ENCODE results near the gene SLF2. TPM values are rescaled to one million over a fixed set of nuclear protein-coding genes. Genes with fewer than 3 reads are reported as not detected.
"Not testable (repeated sequence)": the region's sequence is repeated elsewhere in the genome, so short reads cannot be mapped to it uniquely, and the experiment has no call there.

The SLF2 gene
- total RNA-seq, 2 donors from 2014 or later = 14.6 to 41.6 TPM

DNA sequence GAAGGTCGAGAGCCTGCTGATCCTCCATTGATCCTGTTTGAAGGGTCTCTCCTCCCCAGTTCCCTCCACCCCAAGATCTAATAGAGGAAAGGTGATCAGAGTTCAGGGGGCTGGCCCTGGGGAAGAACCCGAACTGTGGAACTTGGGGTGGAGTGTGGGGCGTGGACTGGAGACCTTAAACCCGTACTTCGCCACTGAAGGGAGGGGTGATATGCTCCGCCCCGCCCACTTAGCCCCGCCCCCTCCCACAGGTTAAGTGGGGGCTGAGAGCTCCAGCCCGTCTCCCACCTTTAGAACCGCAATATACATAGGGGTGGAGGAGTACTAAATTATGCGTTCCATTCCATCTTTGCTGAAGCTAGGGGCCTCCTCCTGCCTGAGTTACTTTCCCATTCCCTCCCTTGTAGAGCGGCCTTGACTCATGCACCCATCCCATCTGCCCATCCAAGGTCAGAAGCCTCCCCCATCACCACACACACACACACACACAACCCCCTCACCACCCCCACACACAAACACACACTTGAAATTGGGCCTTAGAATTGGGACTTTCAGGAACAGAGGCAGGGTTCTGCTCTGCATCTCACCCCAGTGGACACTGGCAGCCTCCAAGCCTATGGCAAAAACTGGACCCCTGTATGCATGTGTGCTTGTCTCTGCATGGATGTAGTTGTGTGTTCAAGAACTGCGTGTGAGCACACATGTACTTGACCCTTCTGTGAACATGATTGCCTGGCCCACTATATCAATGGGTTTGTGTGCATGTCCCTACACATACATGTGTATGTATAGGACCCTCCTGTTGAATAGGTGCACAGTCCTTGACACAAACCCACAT, 57.5 kb downstream of the SLF2 start:
- no peak for ATAC-seq (ENCODE audit: insufficient number of reproducible peaks, low FRiP score, low read depth)
- Histone ChIP-seq H3K9me3 (no peaks in the 10 kb centered on the region), H3K4me1 (ENCODE audit: control insufficient read depth in 1 of 2, low read depth in 2 of 2) (peaks cover 8 to 15% of the 10 kb centered on the region in 2 donors), H3K36me3 (no peaks in the 10 kb centered on the region), H3K27me3 (replicated peaks; ENCODE audit: insufficient read depth) (no peaks in the 10 kb centered on the region), H3K4me3 (peak overlapping the region; percentile 81), H3K27ac (no peak overlapping the region)
- no peak for DNase-seq (ENCODE audit: low spot score)
- TF ChIP-seq, protein P1, sequence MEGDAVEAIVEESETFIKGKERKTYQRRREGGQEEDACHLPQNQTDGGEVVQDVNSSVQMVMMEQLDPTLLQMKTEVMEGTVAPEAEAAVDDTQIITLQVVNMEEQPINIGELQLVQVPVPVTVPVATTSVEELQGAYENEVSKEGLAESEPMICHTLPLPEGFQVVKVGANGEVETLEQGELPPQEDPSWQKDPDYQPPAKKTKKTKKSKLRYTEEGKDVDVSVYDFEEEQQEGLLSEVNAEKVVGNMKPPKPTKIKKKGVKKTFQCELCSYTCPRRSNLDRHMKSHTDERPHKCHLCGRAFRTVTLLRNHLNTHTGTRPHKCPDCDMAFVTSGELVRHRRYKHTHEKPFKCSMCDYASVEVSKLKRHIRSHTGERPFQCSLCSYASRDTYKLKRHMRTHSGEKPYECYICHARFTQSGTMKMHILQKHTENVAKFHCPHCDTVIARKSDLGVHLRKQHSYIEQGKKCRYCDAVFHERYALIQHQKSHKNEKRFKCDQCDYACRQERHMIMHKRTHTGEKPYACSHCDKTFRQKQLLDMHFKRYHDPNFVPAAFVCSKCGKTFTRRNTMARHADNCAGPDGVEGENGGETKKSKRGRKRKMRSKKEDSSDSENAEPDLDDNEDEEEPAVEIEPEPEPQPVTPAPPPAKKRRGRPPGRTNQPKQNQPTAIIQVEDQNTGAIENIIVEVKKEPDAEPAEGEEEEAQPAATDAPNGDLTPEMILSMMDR (IDR thresholded peaks at IDR 0.05) = no peak

DNA sequence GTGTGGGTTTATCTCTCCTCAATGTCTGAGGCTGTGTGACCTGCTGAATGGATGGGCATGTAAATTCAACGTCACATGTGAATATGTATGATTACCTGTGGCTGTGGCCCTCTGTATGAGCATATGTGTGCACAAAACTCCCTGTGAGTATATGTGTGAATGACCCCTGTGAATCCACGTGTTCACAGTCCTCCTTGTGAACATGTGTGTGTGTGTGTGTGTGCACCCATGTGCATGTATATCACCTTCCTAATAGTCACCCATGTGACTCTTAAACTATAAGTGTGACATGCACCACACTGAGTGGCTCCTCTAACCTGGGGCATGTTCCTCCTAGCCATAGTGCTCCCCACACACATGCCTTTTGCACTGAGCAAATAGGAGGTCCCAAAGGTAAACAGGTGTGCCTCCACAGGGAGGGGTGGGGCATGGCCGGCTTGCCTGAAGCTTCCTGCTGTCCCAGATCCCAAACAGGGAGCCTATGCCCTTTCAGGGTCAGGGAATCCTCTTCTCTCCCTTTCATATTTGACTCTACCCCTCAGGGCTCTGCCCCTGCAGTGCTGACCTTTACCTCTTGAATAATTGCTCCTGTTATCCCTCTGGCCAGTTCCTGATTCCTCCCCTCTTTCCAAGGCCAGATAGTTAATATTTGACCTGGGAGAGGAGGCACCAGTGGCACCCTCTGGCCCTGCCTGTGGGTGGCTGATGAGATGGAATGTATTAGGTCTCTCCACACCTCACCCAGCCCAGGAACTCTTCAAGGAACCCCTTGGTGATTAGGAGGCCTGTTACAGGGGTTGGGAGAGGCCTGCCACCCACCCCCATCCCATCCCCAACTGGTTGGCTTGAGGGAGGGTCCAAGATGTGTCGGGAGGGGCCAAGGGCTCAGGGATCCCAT, 58.4 kb downstream of the SLF2 start:
- Histone ChIP-seq H3K4me3 (no peak overlapping the region), H3K36me3 (no peaks in the 10 kb centered on the region), H3K27ac (no peak overlapping the region), H3K27me3 (replicated peaks; ENCODE audit: insufficient read depth) (no peaks in the 10 kb centered on the region), H3K9me3 (no peaks in the 10 kb centered on the region), H3K4me1 (ENCODE audit: control insufficient read depth in 1 of 2, low read depth in 2 of 2) (peaks cover 8 to 15% of the 10 kb centered on the region in 2 donors)
- no peak for ATAC-seq (ENCODE audit: insufficient number of reproducible peaks, low FRiP score, low read depth)
- TF ChIP-seq, protein P1 (IDR thresholded peaks at IDR 0.05) = no peak
- no peak for DNase-seq (ENCODE audit: low spot score)

GRCh38 chr10:100972115-100972903, 59.5 kb downstream of the SLF2 start:
- H3K4me1 ChIP-seq (ENCODE audit: control insufficient read depth in 1 of 2, low read depth in 2 of 2) = peaks cover 8 to 15% of the 10 kb centered on the region in 2 donors

DNA sequence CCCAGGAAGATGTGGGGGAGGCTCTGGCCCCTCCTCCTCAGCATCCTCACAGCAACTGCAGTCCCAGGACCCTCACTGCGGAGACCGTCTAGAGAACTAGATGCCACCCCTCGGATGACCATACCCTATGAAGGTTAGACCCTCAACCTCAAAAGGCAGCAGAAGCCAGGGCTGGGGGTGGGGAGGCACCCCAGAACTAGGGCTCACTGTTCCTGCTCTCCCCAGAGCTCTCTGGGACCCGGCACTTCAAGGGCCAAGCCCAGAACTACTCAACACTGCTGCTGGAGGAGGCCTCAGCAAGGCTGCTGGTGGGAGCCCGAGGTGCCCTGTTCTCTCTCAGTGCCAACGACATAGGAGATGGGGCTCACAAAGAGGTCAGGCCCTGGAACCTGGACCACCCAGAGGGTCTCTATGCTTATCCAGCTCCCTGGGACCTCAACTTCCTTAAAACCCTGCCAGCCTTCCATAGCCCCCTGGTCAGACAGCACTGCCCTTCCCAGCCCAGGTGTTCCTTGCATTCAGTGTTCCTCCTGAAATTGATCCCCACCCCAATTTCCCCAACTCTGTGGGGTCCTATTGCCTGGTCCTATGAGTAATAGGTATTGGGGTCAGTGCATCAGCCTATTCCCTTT, 60.3 kb downstream of the SLF2 start:
- Histone ChIP-seq H3K27me3 (replicated peaks; ENCODE audit: insufficient read depth) (no peaks in the 10 kb centered on the region), H3K4me1 (ENCODE audit: control insufficient read depth in 1 of 2, low read depth in 2 of 2) (peaks cover 8 to 15% of the 10 kb centered on the region in 2 donors), H3K36me3 (no peaks in the 10 kb centered on the region), H3K4me3 (no peak overlapping the region), H3K27ac (no peak overlapping the region), H3K9me3 (no peaks in the 10 kb centered on the region)
- ATAC-seq (ENCODE audit: insufficient number of reproducible peaks, low FRiP score, low read depth) = no peak
- no peak for DNase-seq (ENCODE audit: low spot score)
- TF ChIP-seq, protein P1 (IDR thresholded peaks at IDR 0.05) = no peak

More at GRCh38 chr10:100972115-100972903, 59.5 kb downstream of the SLF2 start:
- Histone ChIP-seq H3K4me3 (no peak overlapping the region), H3K36me3 (no peaks in the 10 kb centered on the region), H3K9me3 (no peaks in the 10 kb centered on the region), H3K27ac (no peak overlapping the region), H3K27me3 (replicated peaks; ENCODE audit: insufficient read depth) (no peaks in the 10 kb centered on the region)
- TF ChIP-seq, protein P1 (IDR thresholded peaks at IDR 0.05) = no peak
- ATAC-seq (ENCODE audit: insufficient number of reproducible peaks, low FRiP score, low read depth) (no peak), DNase-seq (ENCODE audit: low spot score) (no peak)

DNA sequence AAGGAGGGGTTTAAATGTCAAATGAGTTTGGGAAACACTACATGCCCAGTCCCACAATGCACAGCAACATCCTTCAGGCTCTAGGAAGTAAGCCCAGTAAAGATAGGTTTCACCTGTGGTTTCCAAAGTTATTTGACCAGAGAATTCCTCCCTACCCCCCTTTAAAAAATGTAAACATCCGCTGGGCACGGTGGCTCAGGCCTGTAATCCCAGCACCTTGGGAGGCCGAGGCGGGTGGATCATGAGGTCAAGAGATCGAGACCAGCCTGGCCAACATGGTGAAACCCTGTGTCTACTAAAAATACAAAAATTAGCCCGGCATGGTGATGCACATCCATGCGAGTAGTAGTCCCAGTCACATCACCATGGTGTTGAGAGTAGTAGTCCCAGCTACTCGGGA, 62.6 kb downstream of the SLF2 start:
- not testable (repeated sequence) for H3K27ac ChIP-seq; H3K27me3 ChIP-seq (replicated peaks; ENCODE audit: insufficient read depth); H3K9me3 ChIP-seq; ATAC-seq (ENCODE audit: insufficient number of reproducible peaks, low FRiP score, low read depth); DNase-seq (ENCODE audit: low spot score); H3K36me3 ChIP-seq; H3K4me3 ChIP-seq; H3K4me1 ChIP-seq (ENCODE audit: control insufficient read depth in 1 of 2, low read depth in 2 of 2)
